SK-N-SH (cell line): Measurements from ENCODE around the gene ABCD2. TPM values are rescaled to one million over a fixed set of nuclear protein-coding genes. Genes with fewer than 3 reads are reported as not detected.
"Not testable (repeated sequence)": the region's sequence is repeated elsewhere in the genome, so short reads cannot be mapped to it uniquely, and the experiment has no call there.

Experiments used
- CTCF ChIA-PET: fragments of 300-600, 350-600 bp; formaldehyde crosslinking; extraction: SDS; loops from one replicate; lab custom pipeline; 2021; lab: Yijun Ruan, JAX
- POLR2A ChIA-PET: fragments of 350-600 bp; sonication (Branson Sonifier 250); formaldehyde crosslinking; extraction: SDS; loops from one replicate; lab custom pipeline; 2020; ENCODE audit warnings: antibody characterized with exemption, inconsistent platforms; lab: Yijun Ruan, JAX
- DNase-seq: peaks from one replicate; pipeline ENCODE4 v3.0.0; 2012
- H2AFZ ChIP-seq: fragments of 200-600 bp; sonication (generic); 2 replicates; pipeline ENCODE4 v1.8.1; 2016; ENCODE audit warnings: antibody characterized with exemption, mild to moderate bottlenecking, low read depth
- H3F3A ChIP-seq: fragments of 200-600 bp; sonication (generic); replicated peaks from 2 replicates; pipeline ENCODE3; 2016; ENCODE audit warnings: antibody characterized with exemption, mild to moderate bottlenecking; ENCODE audit not compliant: insufficient read depth
- H3K27ac ChIP-seq, 2 experiments: fragments of 200-500 bp in 1 of 2; fragments of 200-600 bp in 1 of 2; sonication (Bioruptor generic) in 1 of 2; sonication (generic), shearing (Covaris generic) in 1 of 2; 2 replicates each; pipeline versions ENCODE4 v1.5.1 to v1.6.1; 2014 to 2016; ENCODE audit warnings: low read depth in 2 of 2, inconsistent platforms in 1 of 2, low read length in 1 of 2, mild to moderate bottlenecking in 1 of 2, mixed read lengths in 1 of 2
- H3K27me3 ChIP-seq: fragments of 200-600 bp; sonication (generic), shearing (Covaris generic); 2 replicates; pipeline ENCODE4 v1.6.1; 2016; ENCODE audit warnings: mixed run types; ENCODE audit not compliant: insufficient read depth
- H3K36me3 ChIP-seq, 2 experiments: fragments of 200-500 bp in 1 of 2; fragments of 200-600 bp in 1 of 2; sonication (Bioruptor generic) in 1 of 2; sonication (generic) in 1 of 2; replicated peaks in 1 of 2; 2 replicates each; pipeline versions ENCODE3 to v1.5.1; 2014 to 2016; ENCODE audit warnings: low read length in 1 of 2, mild to moderate bottlenecking in 1 of 2; ENCODE audit not compliant: insufficient read depth in 2 of 2, control insufficient read depth in 1 of 2
- H3K4me1 ChIP-seq, 2 experiments: fragments of 200-500 bp in 1 of 2; fragments of 200-600 bp in 1 of 2; sonication (Bioruptor generic) in 1 of 2; sonication (generic), shearing (Covaris generic) in 1 of 2; 2 replicates each; pipeline versions ENCODE4 v1.5.1 to v1.6.1; 2014 to 2016; ENCODE audit warnings: low read depth in 1 of 2, low read length in 1 of 2, mixed run types in 1 of 2; ENCODE audit not compliant: insufficient read depth in 2 of 2, control insufficient read depth in 1 of 2
- H3K4me2 ChIP-seq: fragments of 200-600 bp; sonication (generic), shearing (Covaris generic); 2 replicates; pipeline ENCODE4 v1.6.1; 2017; ENCODE audit warnings: mixed run types
- H3K4me3 ChIP-seq, 2 experiments: fragments of 200-500 bp in 1 of 2; fragments of 200-600 bp in 1 of 2; sonication (Bioruptor generic) in 1 of 2; sonication (generic), shearing (Covaris generic) in 1 of 2; 2 replicates each; pipeline versions ENCODE4 v1.5.1 to v1.8.1; 2014 to 2016; ENCODE audit warnings: low read depth in 2 of 2, inconsistent platforms in 1 of 2, low read length in 1 of 2, mild to moderate bottlenecking in 1 of 2, mixed read lengths in 1 of 2, moderate library complexity in 1 of 2
- H3K79me2 ChIP-seq: fragments of 200-600 bp; sonication (generic); 2 replicates; pipeline ENCODE4 v1.8.1; 2017; ENCODE audit warnings: mild to moderate bottlenecking; ENCODE audit not compliant: insufficient read depth
- H3K9ac ChIP-seq: fragments of 200-600 bp; sonication (generic); 2 replicates; pipeline ENCODE4 v1.6.1; 2017; ENCODE audit warnings: mixed run types
- H3K9me2 ChIP-seq: fragments of 200-600 bp; sonication (generic); 2 replicates; pipeline ENCODE4 v1.6.1; 2017; ENCODE audit warnings: mixed run types
- H3K9me3 ChIP-seq: fragments of 200-600 bp; sonication (generic); 2 replicates; pipeline ENCODE4 v1.6.1; 2017; ENCODE audit warnings: mixed run types, mild to moderate bottlenecking, moderate library complexity
- H4K20me1 ChIP-seq: fragments of 200-600 bp; sonication (generic); 2 replicates; pipeline ENCODE4 v1.6.1; 2017; ENCODE audit warnings: mild to moderate bottlenecking, mixed run types; ENCODE audit not compliant: insufficient read depth
- CHD2 ChIP-seq: fragments of 150-350 bp; IDR thresholded peaks from 2 replicates; pipeline ENCODE4 v1.6.1; 2018; ENCODE audit warnings: low read length; ENCODE audit not compliant: partially characterized antibody
- ELF1 ChIP-seq: IDR thresholded peaks from 2 replicates; pipeline ENCODE4 v1.4.0; 2012
- EP300 ChIP-seq, 2 experiments: IDR thresholded peaks; 2 replicates each; pipeline versions ENCODE4 v1.4.0 to v1.6.1; 2012; ENCODE audit warnings: borderline replicate concordance in 1 of 2, low read depth in 1 of 2, low read length in 1 of 2
- EZH2phosphoT487 ChIP-seq: fragments of 200-600 bp; sonication (generic); IDR thresholded peaks from 2 replicates; pipeline ENCODE4 v1.6.1; 2017; ENCODE audit warnings: low read depth, mixed run types, mild to moderate bottlenecking, antibody characterized with exemption, moderate library complexity, borderline replicate concordance
- FOSL2 ChIP-seq: IDR thresholded peaks from 2 replicates; pipeline ENCODE4 v1.4.0; 2012; ENCODE audit warnings: low read depth, mild to moderate bottlenecking, moderate library complexity, borderline replicate concordance
- FOXJ3 ChIP-seq: sonication (generic); formaldehyde crosslinking; IDR thresholded peaks from 2 replicates; pipeline ENCODE4 v1.5.1; 2020; ENCODE audit warnings: mild to moderate bottlenecking, missing genetic modification reagents
- GABPA ChIP-seq: IDR thresholded peaks from 2 replicates; pipeline ENCODE4 v1.4.0; 2012; ENCODE audit warnings: low read depth, mild to moderate bottlenecking
- GATA2 ChIP-seq: sonication (generic); formaldehyde crosslinking; IDR thresholded peaks from 2 replicates; pipeline ENCODE4 v1.5.0; 2020; ENCODE audit warnings: mild to moderate bottlenecking, missing genetic modification reagents
- MEF2A ChIP-seq: IDR thresholded peaks from 2 replicates; pipeline ENCODE4 v1.4.0; 2012; ENCODE audit warnings: low read depth, borderline replicate concordance
- NRF1 ChIP-seq: IDR thresholded peaks from 2 replicates; pipeline ENCODE4 v1.6.1; 2012; ENCODE audit warnings: low read depth, mild to moderate bottlenecking, low read length
- POLR2AphosphoS5 ChIP-seq: IDR thresholded peaks from 2 replicates; pipeline ENCODE4 v1.6.1; 2012; ENCODE audit warnings: low read depth, low read length
- RFX5 ChIP-seq: IDR thresholded peaks from 2 replicates; pipeline ENCODE4 v1.6.1; 2012; ENCODE audit warnings: mild to moderate bottlenecking, improper control_type of control experiment, low read length
- SMC3 ChIP-seq: IDR thresholded peaks from 2 replicates; pipeline ENCODE4 v1.6.1; 2012; ENCODE audit warnings: low read depth, low read length, improper control_type of control experiment
- TAF1 ChIP-seq: IDR thresholded peaks from 2 replicates; pipeline ENCODE4 v1.6.1; 2012; ENCODE audit warnings: low read depth, mild to moderate bottlenecking, low read length, moderate library complexity, borderline replicate concordance
- WGBS: methylation state at CpG from one replicate; pipeline ENCODE4 v1.1.6; 2017; ENCODE audit warnings: low lambda C conversion rate; 5-methylcytosine and 5-hydroxymethylcytosine counted together
- polyA plus RNA-seq, 3 experiments: library from polyadenylated mRNA; depleted of rRNA; stranded (reverse); fragments of >200 nt; gene quantifications; 2 replicates each; pipeline ENCODE4 v1.2.3, GENCODE V29; 2012
- TF ChIP-seq, protein P1 (sequence below): IDR thresholded peaks from 2 replicates; pipeline ENCODE4 v1.4.0; 2012; ENCODE audit warnings: low read depth, borderline replicate concordance
- TF ChIP-seq, protein P2 (sequence below): IDR thresholded peaks from 2 replicates; pipeline ENCODE4 v1.6.1; 2012; ENCODE audit warnings: mild to moderate bottlenecking, low read depth, low read length, moderate library complexity

ABCD2 gene
- polyA plus RNA-seq, 1 of the 3 experiments (the other 2 are of a cell fraction): 0.02 TPM

DNA sequence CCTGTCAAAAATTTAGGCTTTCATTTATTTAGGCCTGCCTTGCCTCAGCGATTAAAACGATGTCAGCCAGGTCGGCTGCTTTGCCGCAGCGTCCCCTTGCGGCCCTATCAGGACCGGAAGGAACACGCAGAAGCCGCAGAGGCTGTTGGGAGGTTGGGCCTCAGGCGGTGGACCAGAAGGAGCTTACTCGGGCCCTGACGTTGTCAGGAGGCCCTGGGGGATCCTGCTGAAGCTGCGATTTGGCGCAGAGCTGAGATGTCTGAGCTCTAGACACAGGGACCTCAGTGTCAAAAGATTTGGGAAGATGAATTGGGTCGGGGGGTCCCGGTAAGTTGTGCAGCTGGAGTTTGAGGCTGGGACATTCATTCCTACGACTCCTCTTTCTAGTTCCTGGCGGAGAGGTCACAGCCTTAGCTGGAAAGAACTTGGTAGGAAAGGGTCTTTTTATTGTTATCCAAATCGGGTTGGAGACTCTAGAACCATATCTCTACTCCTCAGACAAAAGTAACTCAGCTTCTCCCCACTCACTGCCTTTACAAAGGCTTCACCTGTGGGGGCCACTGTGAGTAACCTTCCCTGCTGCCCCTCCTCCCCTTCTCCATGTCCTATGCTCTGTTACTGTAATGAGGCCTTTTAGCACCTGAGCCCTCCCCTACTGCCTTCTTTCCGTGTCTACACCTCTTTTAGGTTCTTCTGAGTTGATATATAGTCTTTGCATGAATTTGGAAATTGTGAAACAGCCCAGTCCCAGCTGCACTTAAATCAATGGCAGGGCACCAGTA, 6.6 kb upstream of the ABCD2 start (continued):
- TF ChIP-seq, protein P1, sequence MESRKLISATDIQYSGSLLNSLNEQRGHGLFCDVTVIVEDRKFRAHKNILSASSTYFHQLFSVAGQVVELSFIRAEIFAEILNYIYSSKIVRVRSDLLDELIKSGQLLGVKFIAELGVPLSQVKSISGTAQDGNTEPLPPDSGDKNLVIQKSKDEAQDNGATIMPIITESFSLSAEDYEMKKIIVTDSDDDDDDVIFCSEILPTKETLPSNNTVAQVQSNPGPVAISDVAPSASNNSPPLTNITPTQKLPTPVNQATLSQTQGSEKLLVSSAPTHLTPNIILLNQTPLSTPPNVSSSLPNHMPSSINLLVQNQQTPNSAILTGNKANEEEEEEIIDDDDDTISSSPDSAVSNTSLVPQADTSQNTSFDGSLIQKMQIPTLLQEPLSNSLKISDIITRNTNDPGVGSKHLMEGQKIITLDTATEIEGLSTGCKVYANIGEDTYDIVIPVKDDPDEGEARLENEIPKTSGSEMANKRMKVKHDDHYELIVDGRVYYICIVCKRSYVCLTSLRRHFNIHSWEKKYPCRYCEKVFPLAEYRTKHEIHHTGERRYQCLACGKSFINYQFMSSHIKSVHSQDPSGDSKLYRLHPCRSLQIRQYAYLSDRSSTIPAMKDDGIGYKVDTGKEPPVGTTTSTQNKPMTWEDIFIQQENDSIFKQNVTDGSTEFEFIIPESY: no peak
- TF ChIP-seq GABPA (no peak), SMC3 (no peak), POLR2AphosphoS5 (no peak), TAF1 (no peak), ELF1 (no peak)

DNA sequence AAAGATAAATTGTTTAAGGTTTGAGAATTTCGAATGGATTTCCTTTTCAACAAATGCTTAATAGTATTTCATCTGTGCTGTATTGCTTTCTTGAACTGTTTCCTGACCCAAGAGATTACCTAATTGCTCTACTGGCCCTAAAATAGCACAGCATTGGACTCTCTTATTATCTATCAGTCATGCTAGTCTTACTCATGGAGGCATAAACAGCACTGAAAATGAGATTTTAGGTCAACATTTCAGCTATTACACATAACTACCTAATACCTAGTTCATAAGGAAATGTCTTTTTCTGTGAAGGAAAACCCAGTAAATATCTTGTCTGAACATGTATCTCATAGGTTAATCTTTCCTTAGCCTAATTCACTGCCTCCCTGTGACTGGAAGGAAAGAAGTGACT, 4.3 kb upstream of the ABCD2 start:
- H3K27ac ChIP-seq: no peak overlapping the region
- no peak overlapping the region for H2AFZ ChIP-seq
- no peak for DNase-seq
- POLR2A ChIA-PET: no interaction called here
- no peaks in the 10 kb centered on the region for H3K36me3 ChIP-seq
- CTCF ChIA-PET: no interaction called here
- H3K4me1 ChIP-seq: no peaks in the 10 kb centered on the region; a peak in 2 of 4 replicates
- peaks cover 13% of the 10 kb centered on the region for H3F3A ChIP-seq
- H3K79me2 ChIP-seq: no peaks in the 10 kb centered on the region
- H3K27me3 ChIP-seq: no peaks in the 10 kb centered on the region
- H3K9ac ChIP-seq: no peak overlapping the region
- H4K20me1 ChIP-seq: no peaks in the 10 kb centered on the region
- no peak overlapping the region for H3K4me3 ChIP-seq
- no peaks in the 10 kb centered on the region for H3K9me2 ChIP-seq
- TF ChIP-seq EZH2phosphoT487: no peak
- TF ChIP-seq CHD2: no peak
- TF ChIP-seq TAF1: no peak
- TF ChIP-seq FOSL2: no peak
- TF ChIP-seq, protein P2, sequence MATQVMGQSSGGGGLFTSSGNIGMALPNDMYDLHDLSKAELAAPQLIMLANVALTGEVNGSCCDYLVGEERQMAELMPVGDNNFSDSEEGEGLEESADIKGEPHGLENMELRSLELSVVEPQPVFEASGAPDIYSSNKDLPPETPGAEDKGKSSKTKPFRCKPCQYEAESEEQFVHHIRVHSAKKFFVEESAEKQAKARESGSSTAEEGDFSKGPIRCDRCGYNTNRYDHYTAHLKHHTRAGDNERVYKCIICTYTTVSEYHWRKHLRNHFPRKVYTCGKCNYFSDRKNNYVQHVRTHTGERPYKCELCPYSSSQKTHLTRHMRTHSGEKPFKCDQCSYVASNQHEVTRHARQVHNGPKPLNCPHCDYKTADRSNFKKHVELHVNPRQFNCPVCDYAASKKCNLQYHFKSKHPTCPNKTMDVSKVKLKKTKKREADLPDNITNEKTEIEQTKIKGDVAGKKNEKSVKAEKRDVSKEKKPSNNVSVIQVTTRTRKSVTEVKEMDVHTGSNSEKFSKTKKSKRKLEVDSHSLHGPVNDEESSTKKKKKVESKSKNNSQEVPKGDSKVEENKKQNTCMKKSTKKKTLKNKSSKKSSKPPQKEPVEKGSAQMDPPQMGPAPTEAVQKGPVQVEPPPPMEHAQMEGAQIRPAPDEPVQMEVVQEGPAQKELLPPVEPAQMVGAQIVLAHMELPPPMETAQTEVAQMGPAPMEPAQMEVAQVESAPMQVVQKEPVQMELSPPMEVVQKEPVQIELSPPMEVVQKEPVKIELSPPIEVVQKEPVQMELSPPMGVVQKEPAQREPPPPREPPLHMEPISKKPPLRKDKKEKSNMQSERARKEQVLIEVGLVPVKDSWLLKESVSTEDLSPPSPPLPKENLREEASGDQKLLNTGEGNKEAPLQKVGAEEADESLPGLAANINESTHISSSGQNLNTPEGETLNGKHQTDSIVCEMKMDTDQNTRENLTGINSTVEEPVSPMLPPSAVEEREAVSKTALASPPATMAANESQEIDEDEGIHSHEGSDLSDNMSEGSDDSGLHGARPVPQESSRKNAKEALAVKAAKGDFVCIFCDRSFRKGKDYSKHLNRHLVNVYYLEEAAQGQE: no peak
- no peak for TF ChIP-seq RFX5
- no peak for TF ChIP-seq ELF1
- TF ChIP-seq MEF2A: no peak
- TF ChIP-seq GATA2 (CRISPR knock-in tag): no peak
- no peak for TF ChIP-seq EP300 (IDR thresholded peaks at IDR 0.05; ENCODE audit: borderline replicate concordance in 1 of 2, low read depth in 1 of 2, low read length in 1 of 2)
- no peak for TF ChIP-seq NRF1
- TF ChIP-seq FOXJ3 (CRISPR knock-in tag): no peak
- H3K9me3 ChIP-seq: no peaks in the 10 kb centered on the region
- 19% methylated on average over 1 of the region's 1 CpG for WGBS
- H3K4me2 ChIP-seq: no peak overlapping the region

DNA sequence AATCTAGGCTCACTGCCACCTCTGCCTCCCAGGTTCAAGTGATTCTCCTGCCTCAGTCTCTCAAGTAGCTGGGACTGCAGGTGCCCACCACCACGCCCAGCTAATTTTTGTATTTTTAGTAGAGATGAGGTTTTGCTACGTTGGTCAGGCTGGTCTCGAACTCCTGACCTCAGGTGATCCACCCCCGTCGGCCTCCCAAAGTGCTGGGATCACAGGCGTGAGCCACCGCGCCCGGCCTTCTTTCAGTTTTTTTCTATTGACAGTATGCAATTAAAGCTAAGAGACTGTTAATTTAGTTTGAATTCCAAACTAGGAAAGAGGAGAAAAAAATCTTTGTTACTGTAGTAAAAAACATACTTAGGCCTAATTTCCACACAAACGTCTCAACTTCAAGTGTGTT, 3.6 kb upstream of the ABCD2 start:
- H3K9me3 ChIP-seq, POLR2A ChIA-PET, H3K4me2 ChIP-seq, CTCF ChIA-PET, H3K4me1 ChIP-seq, H3K27me3 ChIP-seq, H3K79me2 ChIP-seq, DNase-seq, H2AFZ ChIP-seq, H3K9me2 ChIP-seq, H3K27ac ChIP-seq, H3K36me3 ChIP-seq, H3K9ac ChIP-seq, H4K20me1 ChIP-seq, H3K4me3 ChIP-seq: not testable (repeated sequence)
- peaks cover 13% of the 10 kb centered on the region for H3F3A ChIP-seq
- WGBS: 81% methylated on average over 10 of the region's 10 CpGs
